GM12878 (cell line): ENCODE results near the gene HK1. TPM values are rescaled to one million over a fixed set of nuclear protein-coding genes. Genes with fewer than 3 reads are reported as not detected.

ENCODE experiments used
- ATAC-seq: fragments of 200-7000 bp; cut with Tn5 transposase; 3 replicates; pipeline ENCODE4 v1.9.1; 2020; ENCODE audit warnings: mild to moderate bottlenecking, moderate library complexity
- Bru-seq: library from RNA; stranded (reverse); fragments of 400-500 nt; gene quantifications from one replicate; lab custom pipeline; 2021; lab: Mats Ljungman, UMichigan
- BruChase-seq, 2 experiments: library from RNA; stranded (reverse); fragments of 400-500 nt; gene quantifications; one replicate each; lab custom pipeline; 2021; lab: Mats Ljungman, UMichigan
- BruUV-seq: library from RNA; stranded (reverse); fragments of 400-500 nt; replicated peaks from 2 replicates; lab custom pipeline; 2021; lab: Mats Ljungman, UMichigan
- CTCF ChIA-PET: fragments of 300-600 bp; sonication (Branson Sonifier 250); formaldehyde crosslinking; extraction: SDS; loops from one replicate; lab custom pipeline; 2021; ENCODE audit warnings: inconsistent platforms; lab: Yijun Ruan, JAX
- POLR2A ChIA-PET: fragments of 350-600 bp; formaldehyde crosslinking; extraction: SDS; loops from one replicate; lab custom pipeline; 2021; ENCODE audit warnings: inconsistent platforms; lab: Charles Lee
- RAD21 ChIA-PET: fragments of 300-600 bp; sonication (Branson Sonifier 250); formaldehyde crosslinking; loops from one replicate; lab custom pipeline; 2023; ENCODE audit warnings: antibody characterized with exemption; ENCODE audit not compliant: unreplicated experiment; lab: Charles Lee
- SMC1A ChIA-PET: fragments of 300-600 bp; sonication (Branson Sonifier 250); formaldehyde crosslinking; loops from one replicate; lab custom pipeline; 2023; ENCODE audit not compliant: unreplicated experiment, uncharacterized antibody; lab: Charles Lee
- DNase-seq: peaks from one replicate; pipeline ENCODE4 v3.0.0-alpha.2; 2011; ENCODE audit warnings: low read depth, low spot score
- FAIRE-seq: peaks from 3 replicates; lab custom pipeline; 2011; peaks lifted over from hg19 to GRCh38; lab: Jason Lieb, UNC
- H2AFZ ChIP-seq: 2 replicates; pipeline ENCODE4 v1.6.0; 2011; ENCODE audit warnings: low read depth, low read length, control low read depth; ENCODE audit not compliant: control insufficient read depth
- H3K27ac ChIP-seq: 2 replicates; pipeline ENCODE4 v1.5.1; 2011; ENCODE audit warnings: control low read depth; ENCODE audit not compliant: control insufficient read depth, insufficient read depth
- H3K27me3 ChIP-seq, 2 experiments: replicated peaks in 1 of 2; 2 replicates each; pipeline versions ENCODE4 v1.6.0 to v1.6.1; 2011; ENCODE audit warnings: low read length in 1 of 2; ENCODE audit not compliant: control insufficient read depth in 2 of 2, insufficient read depth in 2 of 2
- H3K36me3 ChIP-seq, 2 experiments: 2 replicates each; pipeline ENCODE4 v1.5.1; 2011; ENCODE audit warnings: low read length in 1 of 2; ENCODE audit not compliant: control insufficient read depth in 2 of 2, insufficient read depth in 2 of 2
- H3K4me1 ChIP-seq: 2 replicates; pipeline ENCODE4 v1.6.1; 2011; ENCODE audit warnings: mild to moderate bottlenecking, low read length, moderate library complexity, mixed read lengths; ENCODE audit not compliant: control insufficient read depth, insufficient read depth
- H3K4me2 ChIP-seq: 2 replicates; pipeline ENCODE4 v1.6.0; 2011; ENCODE audit warnings: control low read depth; ENCODE audit not compliant: control insufficient read depth, insufficient read depth
- H3K4me3 ChIP-seq: fragments of 200-600 bp; sonication (generic); 2 replicates; pipeline ENCODE4 v1.5.1; 2016
- H3K79me2 ChIP-seq: 2 replicates; pipeline ENCODE4 v1.6.0; 2011; ENCODE audit warnings: low read length; ENCODE audit not compliant: control insufficient read depth, insufficient read depth
- H3K9ac ChIP-seq: 2 replicates; pipeline ENCODE4 v1.8.0; 2011; ENCODE audit warnings: low read length, control low read depth, mixed read lengths; ENCODE audit not compliant: control insufficient read depth, insufficient read depth
- H3K9me3 ChIP-seq: replicated peaks from 3 replicates; pipeline ENCODE4 v1.5.1; 2011; ENCODE audit warnings: mild to moderate bottlenecking, low read length; ENCODE audit not compliant: control insufficient read depth, insufficient read depth
- H4K20me1 ChIP-seq: 2 replicates; pipeline ENCODE4 v1.6.0; 2011; ENCODE audit not compliant: control insufficient read depth, insufficient read depth
- CHD1 ChIP-seq: IDR thresholded peaks from 2 replicates; pipeline ENCODE4 v1.6.1; 2012; ENCODE audit warnings: low read depth, low read length, improper control_type of control experiment
- REST ChIP-seq: IDR thresholded peaks from 2 replicates; pipeline ENCODE4 v1.6.1; 2012; ENCODE audit warnings: mild to moderate bottlenecking, low read depth, low read length
- SREBF1 ChIP-seq: IDR thresholded peaks from 2 replicates; pipeline ENCODE4 v1.6.1; 2012; ENCODE audit warnings: mild to moderate bottlenecking, low read length
- STAT3 ChIP-seq: IDR thresholded peaks from 2 replicates; pipeline ENCODE4 v1.6.1; 2011; ENCODE audit warnings: low read depth, low read length, improper control_type of control experiment
- SUPT20H ChIP-seq: IDR thresholded peaks from 2 replicates; pipeline ENCODE4 v1.6.1; 2011; ENCODE audit warnings: low read depth, mild to moderate bottlenecking, low read length, moderate library complexity, borderline replicate concordance; ENCODE audit not compliant: control insufficient read depth
- SUZ12 ChIP-seq: fragments of 200-600 bp; sonication (generic); IDR thresholded peaks from one replicate; pipeline ENCODE4 v1.6.1; 2018; ENCODE audit warnings: antibody characterized with exemption, mild to moderate bottlenecking; ENCODE audit not compliant: unreplicated experiment
- WGBS: methylation state at CpG from one replicate; pipeline ENCODE4 v1.1.6; 2016; ENCODE audit warnings: low lambda C conversion rate; ENCODE audit not compliant: insufficient replicate concordance, insufficient coverage; ENCODE audit errors: missing lambda C conversion rate; 5-methylcytosine and 5-hydroxymethylcytosine counted together
- in situ Hi-C: fragments of 300-500 bp; cut with MboI; formaldehyde crosslinking; loops from 9 replicates; pipeline ENCODE4 v1.14.3; 2018; ENCODE audit warnings: mixed read lengths
- intact Hi-C: fragments of 100-400 bp; cut with micrococcal nuclease; formaldehyde crosslinking; loops from one replicate; pipeline ENCODE4 v1.14.2; 2022; ENCODE audit not compliant: unreplicated experiment
- long read RNA-seq, 2 experiments: library from polyadenylated mRNA; unstranded; transcript quantifications; one replicate each; pipeline ENCODE4 v2.0.0, GENCODE V29; 2019 to 2020
- polyA minus RNA-seq, 3 experiments: library from RNA; depleted of rRNA, polyadenylated mRNA; stranded (reverse); fragments of >200 nt; gene quantifications; 2 replicates each; pipeline ENCODE4 v1.2.3, GENCODE V29; 2011
- polyA plus RNA-seq, 11 experiments: library from polyadenylated mRNA; depleted of rRNA in 4 of 11; unstranded in 6 of 11; stranded (reverse) in 5 of 11; fragments of >200 nt; fragmentation: Nextera tagmentation in 4 of 11; fragmentation: Illumina TruSeq in 1 of 11; extraction: Ambion mirVana in 4 of 11; extraction: Trizol in 1 of 11; gene quantifications; 1 replicate in 1 of 11; 2 replicates in 10 of 11; pipeline versions ENCODE4 v1.2.1 to v1.2.3, GENCODE V29; 2011 to 2016; ENCODE audit warnings: inconsistent platforms in 2 of 11, missing spikeins in 2 of 11, low read depth in 1 of 11
- total RNA-seq, 4 experiments: library from RNA; depleted of rRNA in 3 of 4; stranded (reverse); fragments of >200 nt in 3 of 4; fragmentation: Illumina TruSeq in 1 of 4; extraction: Trizol in 1 of 4; gene quantifications; 2 replicates each; pipeline versions ENCODE4 v1.2.1 to v1.2.3, GENCODE V29; 2013 to 2021

HK1 gene
- total RNA-seq (2013; cell fraction: nucleolus; rRNA removed) = 34.0 and 34.9 TPM in 2 replicates
- total RNA-seq (2014; rRNA removed) = 51.3 and 52.9 TPM in 2 replicates
- 30.4 and 31.8 TPM in 2 replicates for total RNA-seq (2014; rRNA removed; fragmentation: Illumina TruSeq; extraction: Trizol)
- 66.8 and 74.0 TPM in 2 replicates for total RNA-seq (2021)
- polyA plus RNA-seq (2011; ENCODE audit: low read depth) = 45.7 TPM
- 25.6 and 36.6 TPM in 2 replicates for polyA plus RNA-seq (2011; rRNA removed)
- 38.0 and 43.8 TPM in 2 replicates for polyA plus RNA-seq (2011; cell fraction: cytosol; rRNA removed)
- polyA plus RNA-seq (2011; cell fraction: nucleus; rRNA removed) = 35.1 and 43.0 TPM in 2 replicates
- 64.1 and 66.2 TPM in 2 replicates for polyA plus RNA-seq (2012)
- 55.6 and 59.2 TPM in 2 replicates for polyA plus RNA-seq (2014; fragmentation: Illumina TruSeq; extraction: Trizol)
- 1 to 10 TPM; 3.4 to 6.6 TPM for polyA plus RNA-seq (2014; fragmentation: Nextera tagmentation; extraction: Ambion mirVana)
- polyA plus RNA-seq (2014; rRNA removed) = 40.3 and 43.4 TPM in 2 replicates
- polyA plus RNA-seq (2016; fragmentation: Nextera tagmentation; extraction: Ambion mirVana) = 10 to 100 TPM; 75.7 to 77.3 TPM
- polyA minus RNA-seq (2011; rRNA and poly(A)+ RNA removed) = 63.3 and 68.7 TPM in 2 replicates
- polyA minus RNA-seq (2011; cell fraction: cytosol; rRNA and poly(A)+ RNA removed) = 19.8 and 22.1 TPM in 2 replicates
- polyA minus RNA-seq (2011; cell fraction: nucleus; rRNA and poly(A)+ RNA removed) = 12.8 and 16.7 TPM in 2 replicates
- percentile 64 among the genes with signal in this experiment for Bru-seq, nascent RNA
- percentile 66 among the genes with signal in this experiment for BruChase-seq, experiment 1, labeled RNA remaining after a 6-hour chase
- percentile 61 among the genes with signal in this experiment for BruChase-seq, experiment 2, labeled RNA remaining after a 2-hour chase
- long read RNA-seq, experiment 1, transcript HK1-202 (18 exons, 3,605 nt) = major isoform, 29 of 43 reads
- long read RNA-seq, experiment 1, partial matches to known transcripts = 7 of 43 reads
- long read RNA-seq, experiment 1, other reads (novel, unspliced or antisense) = 7 of 43 reads
- long read RNA-seq, experiment 2, transcript HK1-202 (18 exons, 3,605 nt) = major isoform, 26 of 59 reads
- long read RNA-seq, experiment 2, partial matches to known transcripts = 23 of 59 reads
- long read RNA-seq, experiment 2, other reads (novel, unspliced or antisense) = 10 of 59 reads

- no peaks in the 10 kb centered on the region for H3K36me3 ChIP-seq
- H2AFZ ChIP-seq = peak within 1 kb of the TSS; percentile 60
- no peaks in the 10 kb centered on the region for H3K9me3 ChIP-seq
- 89% methylated on average over 11 of the region's 11 CpGs for WGBS
- no peak for TF ChIP-seq SUPT20H
- TF ChIP-seq CHD1 = no peak
- no peak for TF ChIP-seq STAT3
- no peak for TF ChIP-seq SUZ12
- no peak for TF ChIP-seq REST
- no peak for TF ChIP-seq SREBF1
- H3K9ac ChIP-seq = no peak within 1 kb of the TSS
- FAIRE-seq (no peak), DNase-seq (no peak), ATAC-seq (no peak)
- no peak within 1 kb of the TSS for H3K27ac ChIP-seq
- peaks cover 8% of the 10 kb centered on the region for H3K4me1 ChIP-seq
- in situ Hi-C loops (no loop called here), intact Hi-C loops (no loop called here)
- no peaks in the 10 kb centered on the region; a peak in 1 of 4 replicates for H3K27me3 ChIP-seq
- no peak within 1 kb of the TSS for H3K4me3 ChIP-seq
- SMC1A ChIA-PET = interaction anchor here (1.0 to 1.4 kb wide), 4 partner anchors 25 to 130 kb away, joined by 3 to 4 read pairs (median 3); no protein-coding TSS in a partner anchor
- CTCF ChIA-PET = interaction anchor here (0.9 to 1.9 kb wide), 5 partner anchors 9 to 19 kb away, joined by 3 to 4 read pairs (median 3); no protein-coding TSS in a partner anchor
- RAD21 ChIA-PET = no interaction called here
- peak within 1 kb of the TSS; percentile 59 for H3K4me2 ChIP-seq
- no TSS peak for BruUV-seq
- H3K79me2 ChIP-seq = no peaks in the 10 kb centered on the region
- POLR2A ChIA-PET = no interaction called here
- no peaks in the 10 kb centered on the region for H4K20me1 ChIP-seq
Observed at GRCh38 chr10:69278446-69278963, at the start of gene HK1. Gene HK1 (plus strand): TSS chr10:69278496.
